Measurements from ENCODE around the gene POLR3F. TPM values are rescaled to one million over a fixed set of nuclear protein-coding genes. Genes with fewer than 3 reads are reported as not detected.
A peak's percentile ranks its signal among the peaks of the same experiment; 100 is the strongest.

POLR3F gene
- total and polyA plus RNA-seq, 9 of the 15 experiments (the other 6 are each of a cell fraction or from before 2014, with no cell fraction given) = 7.0 to 15.0 (median 9.6) TPM

GRCh38 chr20:18496740-18497592 is 29.8 kb downstream of the POLR3F start, which contains the start of gene RBBP9 (continued):
- TF ChIP-seq, protein P1, sequence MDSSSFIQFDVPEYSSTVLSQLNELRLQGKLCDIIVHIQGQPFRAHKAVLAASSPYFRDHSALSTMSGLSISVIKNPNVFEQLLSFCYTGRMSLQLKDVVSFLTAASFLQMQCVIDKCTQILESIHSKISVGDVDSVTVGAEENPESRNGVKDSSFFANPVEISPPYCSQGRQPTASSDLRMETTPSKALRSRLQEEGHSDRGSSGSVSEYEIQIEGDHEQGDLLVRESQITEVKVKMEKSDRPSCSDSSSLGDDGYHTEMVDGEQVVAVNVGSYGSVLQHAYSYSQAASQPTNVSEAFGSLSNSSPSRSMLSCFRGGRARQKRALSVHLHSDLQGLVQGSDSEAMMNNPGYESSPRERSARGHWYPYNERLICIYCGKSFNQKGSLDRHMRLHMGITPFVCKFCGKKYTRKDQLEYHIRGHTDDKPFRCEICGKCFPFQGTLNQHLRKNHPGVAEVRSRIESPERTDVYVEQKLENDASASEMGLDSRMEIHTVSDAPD (CRISPR knock-in tag; IDR thresholded peaks at IDR 0.05) = no peak
- TF ChIP-seq SNAPC5 (CRISPR knock-in tag; IDR thresholded peaks at IDR 0.05) (no peak), ZNF23 (CRISPR knock-in tag; IDR thresholded peaks at IDR 0.05) (no peak), NONO (IDR thresholded peaks at IDR 0.05; ENCODE audit: low read depth in 2 of 2, low read length in 1 of 2) (no peak), HDAC1 (IDR thresholded peaks at IDR 0.05) (peak in 1 of 2 experiments; percentile 52; a peak in 1 of 4 replicates), ZNF311 (CRISPR knock-in tag; IDR thresholded peaks at IDR 0.05) (no peak), MAFF (IDR thresholded peaks at IDR 0.05; ENCODE audit: low read length) (no peak), CBFB (CRISPR knock-in tag; IDR thresholded peaks at IDR 0.05) (no peak), ZNF57 (CRISPR knock-in tag; IDR thresholded peaks at IDR 0.05) (no peak), SRSF3 (IDR thresholded peaks at IDR 0.05; ENCODE audit: insufficient read depth, low read length) (no peak), SIX5 (IDR thresholded peaks at IDR 0.05; ENCODE audit: borderline replicate concordance in 1 of 2, insufficient read depth in 1 of 2, low read depth in 1 of 2, low read length in 2 of 2) (peak; percentile 72 to 78; a peak in 3 of 4 replicates), TCF7L2 (IDR thresholded peaks at IDR 0.05; ENCODE audit: low read depth, low read length) (no peak), BCL6 (CRISPR knock-in tag; IDR thresholded peaks at IDR 0.05) (no peak), NUFIP1 (IDR thresholded peaks at IDR 0.05; ENCODE audit: partially characterized antibody) (no peak), RBM25 (IDR thresholded peaks at IDR 0.05; ENCODE audit: low read depth, low read length, severe bottlenecking) (no peak), POLR3G (IDR thresholded peaks at IDR 0.05; ENCODE audit: extremely low read depth, insufficient read length, insufficient replicate concordance) (no peak), SPI1 (IDR thresholded peaks at IDR 0.05; ENCODE audit: borderline replicate concordance, low read depth, low read length) (no peak), ZNF696 (CRISPR knock-in tag; conservative IDR thresholded peaks at IDR 0.05) (no peak), THAP7 (CRISPR knock-in tag; IDR thresholded peaks at IDR 0.05) (no peak), L3MBTL2 (IDR thresholded peaks at IDR 0.05) (no peak), TRIM28 (IDR thresholded peaks at IDR 0.05) (peak; percentile 90)
- TF ChIP-seq, protein P2, sequence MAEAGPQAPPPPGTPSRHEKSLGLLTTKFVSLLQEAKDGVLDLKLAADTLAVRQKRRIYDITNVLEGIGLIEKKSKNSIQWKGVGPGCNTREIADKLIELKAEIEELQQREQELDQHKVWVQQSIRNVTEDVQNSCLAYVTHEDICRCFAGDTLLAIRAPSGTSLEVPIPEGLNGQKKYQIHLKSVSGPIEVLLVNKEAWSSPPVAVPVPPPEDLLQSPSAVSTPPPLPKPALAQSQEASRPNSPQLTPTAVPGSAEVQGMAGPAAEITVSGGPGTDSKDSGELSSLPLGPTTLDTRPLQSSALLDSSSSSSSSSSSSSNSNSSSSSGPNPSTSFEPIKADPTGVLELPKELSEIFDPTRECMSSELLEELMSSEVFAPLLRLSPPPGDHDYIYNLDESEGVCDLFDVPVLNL (CRISPR knock-in tag; IDR thresholded peaks at IDR 0.05; ENCODE audit: low read depth) = no peak
- TF ChIP-seq, protein P3, sequence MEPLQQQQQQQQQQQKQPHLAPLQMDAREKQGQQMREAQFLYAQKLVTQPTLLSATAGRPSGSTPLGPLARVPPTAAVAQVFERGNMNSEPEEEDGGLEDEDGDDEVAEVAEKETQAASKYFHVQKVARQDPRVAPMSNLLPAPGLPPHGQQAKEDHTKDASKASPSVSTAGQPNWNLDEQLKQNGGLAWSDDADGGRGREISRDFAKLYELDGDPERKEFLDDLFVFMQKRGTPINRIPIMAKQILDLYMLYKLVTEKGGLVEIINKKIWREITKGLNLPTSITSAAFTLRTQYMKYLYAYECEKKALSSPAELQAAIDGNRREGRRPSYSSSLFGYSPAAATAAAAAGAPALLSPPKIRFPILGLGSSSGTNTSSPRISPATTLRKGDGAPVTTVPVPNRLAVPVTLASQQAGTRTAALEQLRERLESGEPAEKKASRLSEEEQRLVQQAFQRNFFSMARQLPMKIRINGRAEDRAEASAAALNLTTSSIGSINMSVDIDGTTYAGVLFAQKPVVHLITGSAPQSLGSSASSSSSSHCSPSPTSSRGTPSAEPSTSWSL (CRISPR knock-in tag; IDR thresholded peaks at IDR 0.05; ENCODE audit: borderline replicate concordance) = no peak
